OCI-LY1 (cell line): ENCODE results near the gene UBE2D1.

ENCODE experiments used
- H2AFZ ChIP-seq: fragments of 200-600 bp; sonication (generic), shearing (Covaris generic); 2 replicates; pipeline ENCODE4 v1.6.0; 2014; ENCODE audit warnings: antibody characterized with exemption, mild to moderate bottlenecking, low read length
- H3F3A ChIP-seq: fragments of 200-600 bp; sonication (generic), shearing (Covaris generic); 2 replicates; pipeline ENCODE4 v1.6.0; 2014; ENCODE audit warnings: mild to moderate bottlenecking, antibody characterized with exemption, low read length, moderate library complexity; ENCODE audit not compliant: insufficient read depth
- H3K27ac ChIP-seq: fragments of 200-600 bp; sonication (generic); 2 replicates; pipeline ENCODE4 v1.5.1; 2014; ENCODE audit warnings: low read length, mixed run types, mild to moderate bottlenecking, low read depth; ENCODE audit not compliant: poor library complexity, severe bottlenecking
- H3K27me3 ChIP-seq: fragments of 200-600 bp; sonication (generic); 2 replicates; pipeline ENCODE4 v1.6.0; 2014; ENCODE audit warnings: antibody characterized with exemption, mild to moderate bottlenecking, low read length, moderate library complexity; ENCODE audit not compliant: insufficient read depth
- H3K36me3 ChIP-seq: fragments of 200-600 bp; sonication (generic); 2 replicates; pipeline ENCODE4 v1.6.1; 2014; ENCODE audit warnings: mild to moderate bottlenecking, antibody characterized with exemption, low read length, moderate library complexity, mixed read lengths; ENCODE audit not compliant: insufficient read depth
- H3K4me1 ChIP-seq: fragments of 200-600 bp; sonication (generic); 2 replicates; pipeline ENCODE4 v1.5.1; 2014; ENCODE audit warnings: mild to moderate bottlenecking, low read length, moderate library complexity; ENCODE audit not compliant: insufficient read depth, severe bottlenecking
- H3K4me2 ChIP-seq: fragments of 200-600 bp; sonication (generic), shearing (Covaris generic); 2 replicates; pipeline ENCODE4 v1.6.1; 2014; ENCODE audit warnings: low read length
- H3K4me3 ChIP-seq: fragments of 200-600 bp; sonication (generic); 2 replicates; pipeline ENCODE4 v1.5.1; 2014; ENCODE audit warnings: low read length, low read depth, mild to moderate bottlenecking, mixed read lengths; ENCODE audit not compliant: poor library complexity, severe bottlenecking
- H3K79me2 ChIP-seq: fragments of 200-600 bp; shearing (Covaris generic); 2 replicates; pipeline ENCODE4 v1.6.1; 2016; ENCODE audit warnings: mixed run types, low read length, mixed read lengths; ENCODE audit not compliant: insufficient read depth
- H3K9ac ChIP-seq: fragments of 200-600 bp; sonication (generic), shearing (Covaris generic); 2 replicates; pipeline ENCODE4 v1.6.1; 2014; ENCODE audit warnings: mild to moderate bottlenecking, low read length, mixed read lengths
- H3K9me2 ChIP-seq: fragments of 200-600 bp; sonication (generic), shearing (Covaris generic); 2 replicates; pipeline ENCODE4 v1.6.1; 2014; ENCODE audit warnings: low read depth, mild to moderate bottlenecking, low read length, mixed read lengths
- H3K9me3 ChIP-seq: fragments of 200-600 bp; shearing (Covaris generic); 2 replicates; pipeline ENCODE4 v1.6.1; 2014; ENCODE audit warnings: low read length, mixed read lengths
- H4K20me1 ChIP-seq: fragments of 200-600 bp; sonication (generic), shearing (Covaris generic); 2 replicates; pipeline ENCODE4 v1.6.0; 2016; ENCODE audit warnings: mild to moderate bottlenecking, low read length; ENCODE audit not compliant: insufficient read depth
- EZH2 ChIP-seq: fragments of 200-600 bp; sonication (generic), shearing (Covaris generic); IDR thresholded peaks from 2 replicates; pipeline ENCODE4 v1.8.0; 2017; ENCODE audit warnings: borderline replicate concordance, mixed run types, mild to moderate bottlenecking, antibody characterized with exemption, low read length, moderate library complexity, mixed read lengths
- TF ChIP-seq, protein P1 (sequence below): fragments of 200-600 bp; sonication (generic), shearing (Covaris generic); IDR thresholded peaks from 2 replicates; pipeline ENCODE4 v1.5.1; 2017; ENCODE audit warnings: mild to moderate bottlenecking, antibody characterized with exemption, low read length, moderate library complexity, mixed read lengths

UBE2D1 gene

GRCh38 chr10:58372607-58373441 is 38.0 kb downstream of the UBE2D1 start:
- H3K79me2 ChIP-seq = no peaks in the 10 kb centered on the region
- H3K9me2 ChIP-seq = no peaks in the 10 kb centered on the region
- H3K27ac ChIP-seq = no peak overlapping the region
- no peaks in the 10 kb centered on the region for H4K20me1 ChIP-seq
- H2AFZ ChIP-seq = no peak overlapping the region
- H3K27me3 ChIP-seq = no peaks in the 10 kb centered on the region
- H3K9ac ChIP-seq = no peak overlapping the region
- H3K4me3 ChIP-seq = no peak overlapping the region
- TF ChIP-seq, protein P1, sequence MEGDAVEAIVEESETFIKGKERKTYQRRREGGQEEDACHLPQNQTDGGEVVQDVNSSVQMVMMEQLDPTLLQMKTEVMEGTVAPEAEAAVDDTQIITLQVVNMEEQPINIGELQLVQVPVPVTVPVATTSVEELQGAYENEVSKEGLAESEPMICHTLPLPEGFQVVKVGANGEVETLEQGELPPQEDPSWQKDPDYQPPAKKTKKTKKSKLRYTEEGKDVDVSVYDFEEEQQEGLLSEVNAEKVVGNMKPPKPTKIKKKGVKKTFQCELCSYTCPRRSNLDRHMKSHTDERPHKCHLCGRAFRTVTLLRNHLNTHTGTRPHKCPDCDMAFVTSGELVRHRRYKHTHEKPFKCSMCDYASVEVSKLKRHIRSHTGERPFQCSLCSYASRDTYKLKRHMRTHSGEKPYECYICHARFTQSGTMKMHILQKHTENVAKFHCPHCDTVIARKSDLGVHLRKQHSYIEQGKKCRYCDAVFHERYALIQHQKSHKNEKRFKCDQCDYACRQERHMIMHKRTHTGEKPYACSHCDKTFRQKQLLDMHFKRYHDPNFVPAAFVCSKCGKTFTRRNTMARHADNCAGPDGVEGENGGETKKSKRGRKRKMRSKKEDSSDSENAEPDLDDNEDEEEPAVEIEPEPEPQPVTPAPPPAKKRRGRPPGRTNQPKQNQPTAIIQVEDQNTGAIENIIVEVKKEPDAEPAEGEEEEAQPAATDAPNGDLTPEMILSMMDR = no peak
- no peak for TF ChIP-seq EZH2
- H3F3A ChIP-seq = no peaks in the 10 kb centered on the region
- H3K4me2 ChIP-seq = no peak overlapping the region
- H3K4me1 ChIP-seq = no peaks in the 10 kb centered on the region
- no peaks in the 10 kb centered on the region for H3K9me3 ChIP-seq
- peaks cover 4% of the 10 kb centered on the region; the same call in 1 of the 2 replicates for H3K36me3 ChIP-seq

DNA sequence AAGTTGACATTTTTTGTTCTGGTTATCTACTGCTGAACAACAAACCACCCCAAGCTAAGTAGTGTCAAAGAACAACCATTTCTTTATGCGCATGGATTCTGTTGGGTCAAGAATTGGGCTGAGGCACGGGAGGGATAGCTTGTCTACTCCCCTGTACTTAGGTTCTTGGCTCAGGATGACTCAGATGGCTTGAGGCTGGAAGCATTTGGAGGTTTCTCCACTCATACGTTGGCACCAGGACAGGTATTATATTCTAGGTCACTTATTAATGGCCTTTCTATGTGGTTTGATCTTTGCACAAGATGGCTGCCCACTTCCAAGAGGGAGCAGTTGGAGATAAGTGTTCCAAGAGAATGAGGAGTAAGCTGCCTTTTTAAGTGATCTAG is 38.6 kb downstream of the UBE2D1 start:
- Histone ChIP-seq H4K20me1 (no peaks in the 10 kb centered on the region), H3K36me3 (peaks cover 4% of the 10 kb centered on the region; the same call in 1 of the 2 replicates), H3K4me2 (no peak overlapping the region), H3K27ac (no peak overlapping the region), H2AFZ (no peak overlapping the region), H3K9ac (no peak overlapping the region), H3K4me1 (no peaks in the 10 kb centered on the region), H3K4me3 (no peak overlapping the region), H3F3A (no peaks in the 10 kb centered on the region), H3K9me2 (no peaks in the 10 kb centered on the region), H3K9me3 (no peaks in the 10 kb centered on the region), H3K27me3 (no peaks in the 10 kb centered on the region), H3K79me2 (no peaks in the 10 kb centered on the region)
- TF ChIP-seq, protein P1 = no peak
- no peak for TF ChIP-seq EZH2

- Histone ChIP-seq H3K27ac (no peak overlapping the region), H4K20me1 (no peaks in the 10 kb centered on the region), H3K27me3 (no peaks in the 10 kb centered on the region), H2AFZ (no peak overlapping the region), H3K9ac (no peak overlapping the region), H3K4me1 (peaks cover 27% of the 10 kb centered on the region), H3K9me3 (no peaks in the 10 kb centered on the region), H3K79me2 (peaks cover 21% of the 10 kb centered on the region), H3K4me2 (no peak overlapping the region), H3K9me2 (no peaks in the 10 kb centered on the region), H3K4me3 (no peak overlapping the region), H3K36me3 (peaks cover 11% of the 10 kb centered on the region; the same call in 1 of the 2 replicates), H3F3A (no peaks in the 10 kb centered on the region)
- no peak for TF ChIP-seq EZH2
- TF ChIP-seq, protein P1 = no peak
Measured at GRCh38 chr10:58382489-58382995, 47.7 kb downstream of the UBE2D1 start.
